ENCODE measurements around the gene VPS39. TPM values are rescaled to one million over a fixed set of nuclear protein-coding genes. Genes with fewer than 3 reads are reported as not detected.

Gene VPS39
- total and polyA plus RNA-seq, 9 of the 15 experiments (the other 6 are each of a cell fraction or from before 2014, with no cell fraction given), result 3.2 to 37.3 (median 21.8) TPM

DNA sequence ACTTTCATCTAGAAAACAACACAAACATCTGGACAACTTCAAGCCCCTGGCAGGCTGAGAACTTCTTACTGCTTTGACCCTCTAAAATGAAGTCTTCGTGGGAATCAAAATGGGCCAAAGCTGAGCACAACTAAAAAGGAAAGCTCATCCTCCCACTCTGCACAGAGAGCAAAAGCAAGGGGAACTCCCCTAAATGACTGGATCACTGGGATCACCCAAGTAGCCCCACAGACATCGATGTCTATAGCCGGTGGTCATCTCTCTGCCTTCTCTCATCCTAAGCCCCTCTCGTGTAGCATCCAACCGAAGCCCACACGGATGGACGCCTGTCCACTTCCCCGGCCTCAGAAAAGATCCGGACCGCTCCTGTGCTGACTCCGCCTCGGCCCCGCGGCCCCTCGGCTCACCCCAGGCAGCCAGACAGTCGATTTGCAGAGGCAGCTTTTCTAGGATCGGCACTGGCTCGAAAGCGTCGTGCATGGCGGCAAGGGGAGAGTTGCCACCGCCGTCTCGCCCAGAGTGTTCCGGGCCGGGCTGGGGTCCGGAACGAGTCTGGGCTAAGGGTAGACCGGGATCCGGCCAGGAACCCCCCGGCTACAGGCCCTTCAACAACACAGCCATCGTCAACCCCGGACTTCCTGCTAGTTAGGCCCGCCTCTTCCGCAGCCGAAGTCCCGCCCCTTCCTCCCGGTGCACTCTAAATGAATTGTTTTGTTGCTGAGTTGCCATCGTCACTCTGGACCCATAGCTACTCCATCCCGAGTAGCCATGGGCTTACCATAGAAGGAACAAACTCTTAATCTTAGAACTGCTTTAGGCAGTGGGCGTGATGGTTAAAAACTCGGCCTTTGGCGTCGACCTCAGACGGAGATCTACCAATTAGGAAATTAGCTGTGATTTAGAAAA lies at the start of gene VPS39 (continued):
- TF ChIP-seq, protein P1, sequence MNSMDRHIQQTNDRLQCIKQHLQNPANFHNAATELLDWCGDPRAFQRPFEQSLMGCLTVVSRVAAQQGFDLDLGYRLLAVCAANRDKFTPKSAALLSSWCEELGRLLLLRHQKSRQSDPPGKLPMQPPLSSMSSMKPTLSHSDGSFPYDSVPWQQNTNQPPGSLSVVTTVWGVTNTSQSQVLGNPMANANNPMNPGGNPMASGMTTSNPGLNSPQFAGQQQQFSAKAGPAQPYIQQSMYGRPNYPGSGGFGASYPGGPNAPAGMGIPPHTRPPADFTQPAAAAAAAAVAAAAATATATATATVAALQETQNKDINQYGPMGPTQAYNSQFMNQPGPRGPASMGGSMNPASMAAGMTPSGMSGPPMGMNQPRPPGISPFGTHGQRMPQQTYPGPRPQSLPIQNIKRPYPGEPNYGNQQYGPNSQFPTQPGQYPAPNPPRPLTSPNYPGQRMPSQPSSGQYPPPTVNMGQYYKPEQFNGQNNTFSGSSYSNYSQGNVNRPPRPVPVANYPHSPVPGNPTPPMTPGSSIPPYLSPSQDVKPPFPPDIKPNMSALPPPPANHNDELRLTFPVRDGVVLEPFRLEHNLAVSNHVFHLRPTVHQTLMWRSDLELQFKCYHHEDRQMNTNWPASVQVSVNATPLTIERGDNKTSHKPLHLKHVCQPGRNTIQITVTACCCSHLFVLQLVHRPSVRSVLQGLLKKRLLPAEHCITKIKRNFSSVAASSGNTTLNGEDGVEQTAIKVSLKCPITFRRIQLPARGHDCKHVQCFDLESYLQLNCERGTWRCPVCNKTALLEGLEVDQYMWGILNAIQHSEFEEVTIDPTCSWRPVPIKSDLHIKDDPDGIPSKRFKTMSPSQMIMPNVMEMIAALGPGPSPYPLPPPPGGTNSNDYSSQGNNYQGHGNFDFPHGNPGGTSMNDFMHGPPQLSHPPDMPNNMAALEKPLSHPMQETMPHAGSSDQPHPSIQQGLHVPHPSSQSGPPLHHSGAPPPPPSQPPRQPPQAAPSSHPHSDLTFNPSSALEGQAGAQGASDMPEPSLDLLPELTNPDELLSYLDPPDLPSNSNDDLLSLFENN (IDR thresholded peaks at IDR 0.05; ENCODE audit: low read depth in 2 of 2, low read length in 2 of 2), result peak in 1 of 2 experiments; percentile 69; a peak in 1 of 4 replicates
- TF ChIP-seq BCL6 (CRISPR knock-in tag; IDR thresholded peaks at IDR 0.05), result no peak
- TF ChIP-seq, protein P2, sequence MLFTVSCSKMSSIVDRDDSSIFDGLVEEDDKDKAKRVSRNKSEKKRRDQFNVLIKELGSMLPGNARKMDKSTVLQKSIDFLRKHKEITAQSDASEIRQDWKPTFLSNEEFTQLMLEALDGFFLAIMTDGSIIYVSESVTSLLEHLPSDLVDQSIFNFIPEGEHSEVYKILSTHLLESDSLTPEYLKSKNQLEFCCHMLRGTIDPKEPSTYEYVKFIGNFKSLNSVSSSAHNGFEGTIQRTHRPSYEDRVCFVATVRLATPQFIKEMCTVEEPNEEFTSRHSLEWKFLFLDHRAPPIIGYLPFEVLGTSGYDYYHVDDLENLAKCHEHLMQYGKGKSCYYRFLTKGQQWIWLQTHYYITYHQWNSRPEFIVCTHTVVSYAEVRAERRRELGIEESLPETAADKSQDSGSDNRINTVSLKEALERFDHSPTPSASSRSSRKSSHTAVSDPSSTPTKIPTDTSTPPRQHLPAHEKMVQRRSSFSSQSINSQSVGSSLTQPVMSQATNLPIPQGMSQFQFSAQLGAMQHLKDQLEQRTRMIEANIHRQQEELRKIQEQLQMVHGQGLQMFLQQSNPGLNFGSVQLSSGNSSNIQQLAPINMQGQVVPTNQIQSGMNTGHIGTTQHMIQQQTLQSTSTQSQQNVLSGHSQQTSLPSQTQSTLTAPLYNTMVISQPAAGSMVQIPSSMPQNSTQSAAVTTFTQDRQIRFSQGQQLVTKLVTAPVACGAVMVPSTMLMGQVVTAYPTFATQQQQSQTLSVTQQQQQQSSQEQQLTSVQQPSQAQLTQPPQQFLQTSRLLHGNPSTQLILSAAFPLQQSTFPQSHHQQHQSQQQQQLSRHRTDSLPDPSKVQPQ (CRISPR knock-in tag; IDR thresholded peaks at IDR 0.05; ENCODE audit: borderline replicate concordance), result no peak
- TF ChIP-seq, protein P3, sequence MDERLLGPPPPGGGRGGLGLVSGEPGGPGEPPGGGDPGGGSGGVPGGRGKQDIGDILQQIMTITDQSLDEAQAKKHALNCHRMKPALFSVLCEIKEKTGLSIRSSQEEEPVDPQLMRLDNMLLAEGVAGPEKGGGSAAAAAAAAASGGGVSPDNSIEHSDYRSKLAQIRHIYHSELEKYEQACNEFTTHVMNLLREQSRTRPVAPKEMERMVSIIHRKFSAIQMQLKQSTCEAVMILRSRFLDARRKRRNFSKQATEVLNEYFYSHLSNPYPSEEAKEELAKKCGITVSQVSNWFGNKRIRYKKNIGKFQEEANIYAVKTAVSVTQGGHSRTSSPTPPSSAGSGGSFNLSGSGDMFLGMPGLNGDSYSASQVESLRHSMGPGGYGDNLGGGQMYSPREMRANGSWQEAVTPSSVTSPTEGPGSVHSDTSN (CRISPR knock-in tag; IDR thresholded peaks at IDR 0.05; ENCODE audit: low read depth), result no peak
- TF ChIP-seq, protein P3 (tag; conservative IDR thresholded peaks at IDR 0.05; ENCODE audit: low read depth), result no peak
- TF ChIP-seq, protein P4, sequence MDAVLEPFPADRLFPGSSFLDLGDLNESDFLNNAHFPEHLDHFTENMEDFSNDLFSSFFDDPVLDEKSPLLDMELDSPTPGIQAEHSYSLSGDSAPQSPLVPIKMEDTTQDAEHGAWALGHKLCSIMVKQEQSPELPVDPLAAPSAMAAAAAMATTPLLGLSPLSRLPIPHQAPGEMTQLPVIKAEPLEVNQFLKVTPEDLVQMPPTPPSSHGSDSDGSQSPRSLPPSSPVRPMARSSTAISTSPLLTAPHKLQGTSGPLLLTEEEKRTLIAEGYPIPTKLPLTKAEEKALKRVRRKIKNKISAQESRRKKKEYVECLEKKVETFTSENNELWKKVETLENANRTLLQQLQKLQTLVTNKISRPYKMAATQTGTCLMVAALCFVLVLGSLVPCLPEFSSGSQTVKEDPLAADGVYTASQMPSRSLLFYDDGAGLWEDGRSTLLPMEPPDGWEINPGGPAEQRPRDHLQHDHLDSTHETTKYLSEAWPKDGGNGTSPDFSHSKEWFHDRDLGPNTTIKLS (IDR thresholded peaks at IDR 0.05; ENCODE audit: borderline replicate concordance, low read depth), result no peak
- no peak for TF ChIP-seq ARID2 (IDR thresholded peaks at IDR 0.05)
- no peak for TF ChIP-seq RNF2 (IDR thresholded peaks at IDR 0.05)
- TF ChIP-seq, protein P5, sequence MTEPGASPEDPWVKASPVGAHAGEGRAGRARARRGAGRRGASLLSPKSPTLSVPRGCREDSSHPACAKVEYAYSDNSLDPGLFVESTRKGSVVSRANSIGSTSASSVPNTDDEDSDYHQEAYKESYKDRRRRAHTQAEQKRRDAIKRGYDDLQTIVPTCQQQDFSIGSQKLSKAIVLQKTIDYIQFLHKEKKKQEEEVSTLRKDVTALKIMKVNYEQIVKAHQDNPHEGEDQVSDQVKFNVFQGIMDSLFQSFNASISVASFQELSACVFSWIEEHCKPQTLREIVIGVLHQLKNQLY (CRISPR knock-in tag; conservative IDR thresholded peaks at IDR 0.05), result 0 out of 4 replicates have a peak, but pooled peaks of 1 of the 2 experiments have one; percentile 20
- TF ChIP-seq, protein P6, sequence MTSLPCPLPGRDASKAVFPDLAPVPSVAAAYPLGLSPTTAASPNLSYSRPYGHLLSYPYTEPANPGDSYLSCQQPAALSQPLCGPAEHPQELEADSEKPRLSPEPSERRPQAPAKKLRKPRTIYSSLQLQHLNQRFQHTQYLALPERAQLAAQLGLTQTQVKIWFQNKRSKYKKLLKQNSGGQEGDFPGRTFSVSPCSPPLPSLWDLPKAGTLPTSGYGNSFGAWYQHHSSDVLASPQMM (CRISPR knock-in tag; IDR thresholded peaks at IDR 0.05), result no peak
- TF ChIP-seq, protein P7, sequence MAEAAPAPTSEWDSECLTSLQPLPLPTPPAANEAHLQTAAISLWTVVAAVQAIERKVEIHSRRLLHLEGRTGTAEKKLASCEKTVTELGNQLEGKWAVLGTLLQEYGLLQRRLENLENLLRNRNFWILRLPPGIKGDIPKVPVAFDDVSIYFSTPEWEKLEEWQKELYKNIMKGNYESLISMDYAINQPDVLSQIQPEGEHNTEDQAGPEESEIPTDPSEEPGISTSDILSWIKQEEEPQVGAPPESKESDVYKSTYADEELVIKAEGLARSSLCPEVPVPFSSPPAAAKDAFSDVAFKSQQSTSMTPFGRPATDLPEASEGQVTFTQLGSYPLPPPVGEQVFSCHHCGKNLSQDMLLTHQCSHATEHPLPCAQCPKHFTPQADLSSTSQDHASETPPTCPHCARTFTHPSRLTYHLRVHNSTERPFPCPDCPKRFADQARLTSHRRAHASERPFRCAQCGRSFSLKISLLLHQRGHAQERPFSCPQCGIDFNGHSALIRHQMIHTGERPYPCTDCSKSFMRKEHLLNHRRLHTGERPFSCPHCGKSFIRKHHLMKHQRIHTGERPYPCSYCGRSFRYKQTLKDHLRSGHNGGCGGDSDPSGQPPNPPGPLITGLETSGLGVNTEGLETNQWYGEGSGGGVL (CRISPR knock-in tag; IDR thresholded peaks at IDR 0.05), result no peak

Measured in K562 (cell line).